IPS-20b (cell line): ENCODE measurements around the gene ARV1.

Experiments
- H3K27ac ChIP-seq: one replicate; pipeline ENCODE4 v1.5.1; 2013; ENCODE audit warnings: low read length
- H3K27me3 ChIP-seq: 2 replicates; pipeline ENCODE4 v1.6.1; 2013; ENCODE audit warnings: mild to moderate bottlenecking, low read length, inconsistent platforms; ENCODE audit not compliant: insufficient read depth
- H3K36me3 ChIP-seq: 2 replicates; pipeline ENCODE4 v1.6.1; 2013; ENCODE audit warnings: low read depth, mild to moderate bottlenecking, inconsistent platforms, low read length, moderate library complexity; ENCODE audit not compliant: insufficient read depth
- H3K4me1 ChIP-seq: 2 replicates; pipeline ENCODE4 v1.6.1; 2013; ENCODE audit warnings: mild to moderate bottlenecking, control low read depth, inconsistent platforms, low read length, moderate library complexity; ENCODE audit not compliant: insufficient read depth
- H3K4me3 ChIP-seq: 2 replicates; pipeline ENCODE4 v1.5.1; 2013; ENCODE audit warnings: mild to moderate bottlenecking, low read length, inconsistent platforms
- H3K9ac ChIP-seq: 2 replicates; pipeline ENCODE4 v1.6.1; 2013; ENCODE audit warnings: low read depth, mild to moderate bottlenecking, inconsistent platforms, low read length, moderate library complexity
- H3K9me3 ChIP-seq: 2 replicates; pipeline ENCODE4 v1.6.1; 2013; ENCODE audit warnings: mild to moderate bottlenecking, low read depth, low read length, inconsistent platforms; ENCODE audit not compliant: insufficient read depth

ARV1 gene

DNA sequence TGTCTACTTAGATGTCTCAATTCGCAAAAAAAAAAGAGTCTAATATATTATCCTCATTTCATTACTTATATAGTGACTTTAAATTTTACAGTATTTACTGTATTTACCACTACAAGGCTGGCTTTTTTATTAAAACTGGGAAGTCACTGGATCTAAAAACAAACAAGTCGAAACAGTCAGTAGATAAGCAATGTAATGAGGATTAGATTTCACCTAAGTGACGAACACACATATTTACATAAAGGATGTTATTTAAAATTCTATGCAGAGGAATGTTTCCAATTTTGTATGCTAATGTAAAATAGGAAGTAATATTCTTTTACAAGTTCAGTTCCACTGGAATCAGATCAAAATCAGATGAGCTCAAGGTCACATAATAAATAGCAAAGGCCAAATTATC lies 28.5 kb upstream of the ARV1 start:
- no peak overlapping the region for H3K9ac ChIP-seq
- H3K4me3 ChIP-seq, result no peak overlapping the region
- no peaks in the 10 kb centered on the region for H3K9me3 ChIP-seq
- no peaks in the 10 kb centered on the region for H3K36me3 ChIP-seq
- no peaks in the 10 kb centered on the region for H3K4me1 ChIP-seq
- no peak overlapping the region for H3K27ac ChIP-seq
- H3K27me3 ChIP-seq, result no peaks in the 10 kb centered on the region

DNA sequence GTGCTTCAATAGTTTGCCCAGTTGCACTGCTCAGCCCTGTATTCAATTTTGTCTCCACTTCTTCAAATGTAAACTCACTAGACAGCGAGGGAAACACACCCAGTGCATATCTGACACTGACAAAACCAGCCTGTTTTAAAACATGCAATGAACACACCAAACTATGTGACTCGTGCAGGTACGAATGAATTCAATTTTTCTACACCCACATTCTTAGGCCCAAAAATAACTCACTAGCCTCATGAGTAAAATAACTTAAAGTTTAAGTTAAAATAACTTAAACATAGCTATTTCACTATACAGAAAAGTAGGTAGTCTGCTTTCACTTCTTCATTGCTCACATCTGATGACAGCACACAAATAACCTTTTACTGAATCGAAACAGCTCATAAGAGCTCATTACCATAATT lies 21.3 kb upstream of the ARV1 start:
- no peaks in the 10 kb centered on the region for H3K9me3 ChIP-seq
- no peaks in the 10 kb centered on the region for H3K27me3 ChIP-seq
- no peak overlapping the region for H3K4me3 ChIP-seq
- no peak overlapping the region for H3K27ac ChIP-seq
- H3K4me1 ChIP-seq, result no peaks in the 10 kb centered on the region
- H3K36me3 ChIP-seq, result no peaks in the 10 kb centered on the region
- H3K9ac ChIP-seq, result no peak overlapping the region

DNA sequence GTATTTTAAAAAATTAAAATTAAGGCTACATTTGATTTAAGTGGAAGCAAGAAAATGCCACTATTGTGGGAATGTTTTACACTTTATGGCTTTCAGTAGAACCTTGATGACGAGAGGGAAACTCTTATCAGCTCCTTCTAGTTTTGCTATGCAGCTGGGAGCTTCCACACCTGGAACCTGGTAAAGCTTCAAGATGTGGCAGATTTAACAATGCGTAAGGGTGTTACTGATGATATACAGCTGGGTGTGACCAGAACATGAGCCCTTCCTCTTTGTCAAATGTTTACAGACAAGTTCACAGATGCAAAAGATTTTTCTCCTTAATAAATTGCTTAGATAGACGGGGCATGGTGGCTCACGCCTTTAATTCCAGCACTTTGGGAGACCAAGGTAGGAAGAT lies 20.5 kb upstream of the ARV1 start:
- Histone ChIP-seq H3K9me3 (no peaks in the 10 kb centered on the region), H3K27me3 (no peaks in the 10 kb centered on the region), H3K4me3 (no peak overlapping the region), H3K36me3 (no peaks in the 10 kb centered on the region), H3K4me1 (no peaks in the 10 kb centered on the region), H3K27ac (no peak overlapping the region), H3K9ac (no peak overlapping the region)

DNA sequence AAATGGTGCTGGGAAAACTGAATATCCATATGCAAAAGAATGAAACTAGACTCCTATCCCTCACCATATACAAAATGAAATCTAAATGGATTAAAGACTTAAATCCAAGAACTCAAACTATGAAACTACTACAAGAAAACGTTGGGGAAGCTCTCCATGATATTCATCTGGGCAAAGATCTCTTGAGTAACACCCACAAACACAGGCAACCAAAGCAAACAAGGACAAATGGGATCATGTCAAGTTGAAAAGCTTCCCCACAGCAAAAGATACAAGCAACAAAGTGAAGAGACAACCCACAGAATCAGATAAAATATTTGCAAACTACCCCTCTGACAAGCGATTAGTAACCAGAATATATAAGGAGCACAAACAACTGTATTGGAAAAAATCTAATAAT lies 14.0 kb upstream of the ARV1 start:
- H3K4me1 ChIP-seq, result no peaks in the 10 kb centered on the region
- no peaks in the 10 kb centered on the region for H3K9me3 ChIP-seq
- no peak overlapping the region for H3K9ac ChIP-seq
- no peak overlapping the region for H3K4me3 ChIP-seq
- no peak overlapping the region for H3K27ac ChIP-seq
- H3K27me3 ChIP-seq, result no peaks in the 10 kb centered on the region
- no peaks in the 10 kb centered on the region for H3K36me3 ChIP-seq

DNA sequence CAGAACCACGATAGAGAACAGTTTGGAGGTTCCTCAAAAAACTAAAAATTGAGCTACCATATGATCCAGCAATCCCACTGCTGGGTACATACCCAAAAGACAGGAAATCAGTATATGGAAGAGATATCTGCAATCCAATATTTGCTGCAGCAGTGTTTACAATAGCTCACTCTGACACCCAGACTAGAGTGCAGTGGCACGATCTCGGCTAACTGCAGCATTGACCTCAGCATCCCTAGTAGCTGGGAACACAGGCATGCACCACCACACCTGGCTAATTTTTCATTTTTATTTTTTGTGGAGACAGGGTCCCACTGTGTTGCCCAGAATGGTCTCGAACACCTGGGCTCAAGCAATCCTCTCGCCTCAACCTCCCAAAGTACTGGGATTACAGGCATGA lies 13.4 kb upstream of the ARV1 start:
- H3K27ac ChIP-seq, result no peak overlapping the region
- no peaks in the 10 kb centered on the region for H3K9me3 ChIP-seq
- no peaks in the 10 kb centered on the region for H3K4me1 ChIP-seq
- H3K36me3 ChIP-seq, result no peaks in the 10 kb centered on the region
- H3K9ac ChIP-seq, result no peak overlapping the region
- H3K27me3 ChIP-seq, result no peaks in the 10 kb centered on the region
- no peak overlapping the region for H3K4me3 ChIP-seq

DNA sequence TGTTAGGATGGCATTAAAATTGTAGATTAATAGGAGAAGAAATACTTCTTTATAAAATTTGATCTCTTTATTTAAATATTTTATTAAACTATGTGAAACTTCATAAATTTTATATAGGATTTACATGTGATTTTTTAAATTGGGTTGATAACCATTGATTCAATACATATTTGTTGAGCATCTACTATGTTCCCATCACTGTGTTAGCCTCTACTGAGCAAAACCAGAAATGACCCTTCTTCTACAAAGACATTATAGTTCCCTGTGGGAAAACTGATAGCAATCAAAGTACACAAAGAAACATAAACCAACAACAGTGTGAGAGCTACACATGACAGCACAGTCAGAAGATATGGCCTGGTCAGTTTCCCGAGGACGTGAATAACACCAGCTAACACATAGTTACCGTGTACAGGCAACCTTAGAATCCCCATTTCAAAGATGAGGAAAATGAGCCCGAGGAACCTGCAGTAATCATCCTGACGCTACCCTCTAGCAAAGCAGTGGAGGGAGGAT lies 12.5 kb upstream of the ARV1 start:
- no peaks in the 10 kb centered on the region for H3K27me3 ChIP-seq
- H3K4me1 ChIP-seq, result no peaks in the 10 kb centered on the region
- no peaks in the 10 kb centered on the region for H3K36me3 ChIP-seq
- no peaks in the 10 kb centered on the region for H3K9me3 ChIP-seq
- H3K27ac ChIP-seq, result no peak overlapping the region
- no peak overlapping the region for H3K9ac ChIP-seq
- H3K4me3 ChIP-seq, result no peak overlapping the region

DNA sequence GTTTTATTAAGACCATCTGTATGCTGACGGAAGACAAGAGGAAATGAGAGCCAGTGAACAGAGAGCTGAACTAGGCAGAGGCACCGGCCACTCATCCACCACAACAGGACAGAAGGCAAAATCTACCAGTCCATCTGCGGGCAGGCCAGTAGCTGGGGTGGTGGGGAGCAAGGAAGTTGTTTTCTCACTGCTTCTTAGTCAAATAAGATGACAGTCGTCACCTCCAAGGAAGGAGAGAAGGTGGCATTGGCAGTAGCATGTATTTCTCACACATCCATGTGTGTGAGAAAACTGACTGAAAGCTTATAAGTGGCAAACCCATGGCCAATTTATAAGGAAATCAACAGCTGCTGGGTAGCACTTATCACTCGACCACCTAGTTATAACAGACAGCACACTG lies 8.5 kb upstream of the ARV1 start:
- no peak overlapping the region for H3K9ac ChIP-seq
- no peaks in the 10 kb centered on the region for H3K9me3 ChIP-seq
- no peak overlapping the region for H3K4me3 ChIP-seq
- no peak overlapping the region for H3K27ac ChIP-seq
- H3K36me3 ChIP-seq, result no peaks in the 10 kb centered on the region
- no peaks in the 10 kb centered on the region for H3K4me1 ChIP-seq
- H3K27me3 ChIP-seq, result peaks cover 10% of the 10 kb centered on the region; the same call in 1 of the 2 replicates

DNA sequence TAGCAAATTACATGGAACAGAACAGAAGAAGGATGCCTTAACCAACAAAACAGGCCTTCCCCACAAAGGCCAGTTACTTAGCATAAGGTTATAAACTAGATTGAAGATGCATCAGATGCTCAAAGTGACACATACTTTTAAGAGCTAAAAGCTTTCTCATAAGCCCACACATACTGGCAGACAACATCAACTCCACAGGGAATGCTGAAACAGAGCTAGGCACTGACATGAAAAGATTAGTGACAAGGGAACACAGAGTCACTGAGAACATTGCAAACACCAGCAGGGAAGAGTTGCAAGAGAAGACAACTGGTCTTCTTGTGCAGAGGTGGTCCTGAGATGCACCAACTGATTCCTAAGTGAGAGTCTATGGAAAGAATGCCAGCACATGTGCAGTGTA lies 7.1 kb upstream of the ARV1 start:
- H3K9me3 ChIP-seq, result no peaks in the 10 kb centered on the region
- H3K4me1 ChIP-seq, result no peaks in the 10 kb centered on the region
- H3K27ac ChIP-seq, result no peak overlapping the region
- no peaks in the 10 kb centered on the region for H3K36me3 ChIP-seq
- H3K27me3 ChIP-seq, result peaks cover 17% of the 10 kb centered on the region
- H3K9ac ChIP-seq, result no peak overlapping the region
- no peak overlapping the region for H3K4me3 ChIP-seq

DNA sequence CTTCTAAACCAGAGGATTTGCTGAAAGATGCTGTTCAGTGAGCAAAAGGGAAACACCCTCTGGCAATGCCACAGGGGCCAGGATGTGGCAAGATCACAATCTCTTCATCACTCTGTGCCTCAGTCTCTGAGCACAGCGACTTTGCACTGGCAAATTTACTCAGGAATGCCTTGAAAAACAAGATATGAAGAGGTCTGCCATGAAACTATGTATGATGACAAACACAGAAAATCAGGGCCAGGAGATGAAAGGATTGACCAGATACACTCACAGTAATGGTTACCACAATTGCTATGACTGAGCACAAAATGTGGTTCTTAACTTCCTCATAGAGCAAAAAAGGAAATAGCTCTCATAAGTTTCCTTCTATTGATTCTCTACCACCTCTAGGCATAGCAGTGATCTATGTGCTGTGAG lies 6.0 kb upstream of the ARV1 start:
- H3K9me3 ChIP-seq, result no peaks in the 10 kb centered on the region
- no peak overlapping the region for H3K9ac ChIP-seq
- no peaks in the 10 kb centered on the region for H3K4me1 ChIP-seq
- H3K36me3 ChIP-seq, result no peaks in the 10 kb centered on the region
- H3K27ac ChIP-seq, result no peak overlapping the region
- H3K27me3 ChIP-seq, result peaks cover 28% of the 10 kb centered on the region
- H3K4me3 ChIP-seq, result no peak overlapping the region

DNA sequence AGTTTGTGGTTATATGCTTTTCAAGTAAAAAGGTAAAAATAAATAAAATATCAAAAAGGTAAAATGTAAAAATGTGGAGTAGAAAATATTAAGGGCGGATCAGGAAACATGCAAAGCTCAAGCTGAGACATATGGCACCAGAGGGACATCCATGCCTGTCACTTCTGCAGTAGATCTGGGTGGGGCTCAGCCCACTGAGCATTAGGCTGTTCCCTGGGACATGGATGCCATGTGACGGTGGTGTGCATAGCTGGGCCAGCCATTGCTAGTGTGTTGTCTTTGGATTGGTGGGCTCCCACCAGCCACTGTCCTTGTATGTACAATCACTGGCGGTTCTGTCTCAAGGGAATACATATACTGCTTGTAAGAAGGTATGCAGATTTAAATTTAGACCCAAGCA lies 3.3 kb upstream of the ARV1 start:
- Histone ChIP-seq H3K9ac (no peak overlapping the region), H3K4me3 (no peak overlapping the region), H3K36me3 (no peaks in the 10 kb centered on the region), H3K9me3 (no peaks in the 10 kb centered on the region), H3K27ac (no peak overlapping the region), H3K27me3 (peaks cover 45% of the 10 kb centered on the region), H3K4me1 (no peaks in the 10 kb centered on the region)

DNA sequence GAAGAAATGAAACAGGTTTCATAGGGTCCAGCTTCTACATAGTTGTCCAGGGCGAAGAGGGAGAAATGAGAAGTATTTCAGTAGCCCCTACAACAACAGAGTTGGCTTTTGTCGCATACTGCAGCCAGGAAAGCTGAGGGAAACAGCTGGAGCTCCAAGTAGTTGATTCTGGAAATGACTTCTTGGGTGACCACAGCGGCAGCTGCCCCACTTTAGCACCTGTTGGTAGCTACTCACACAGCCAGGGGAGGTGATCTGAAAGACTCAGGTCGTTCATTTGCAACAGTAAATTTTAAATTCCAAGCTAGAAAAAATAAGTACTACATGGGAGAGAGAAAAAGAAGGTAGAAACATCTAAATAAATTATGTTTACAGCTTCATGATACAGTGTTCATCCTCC lies 2.5 kb upstream of the ARV1 start:
- Histone ChIP-seq H3K4me1 (no peaks in the 10 kb centered on the region), H3K9me3 (no peaks in the 10 kb centered on the region), H3K4me3 (no peak overlapping the region), H3K9ac (no peak overlapping the region), H3K27me3 (peaks cover 52% of the 10 kb centered on the region), H3K36me3 (peaks cover 5% of the 10 kb centered on the region), H3K27ac (no peak overlapping the region)

DNA sequence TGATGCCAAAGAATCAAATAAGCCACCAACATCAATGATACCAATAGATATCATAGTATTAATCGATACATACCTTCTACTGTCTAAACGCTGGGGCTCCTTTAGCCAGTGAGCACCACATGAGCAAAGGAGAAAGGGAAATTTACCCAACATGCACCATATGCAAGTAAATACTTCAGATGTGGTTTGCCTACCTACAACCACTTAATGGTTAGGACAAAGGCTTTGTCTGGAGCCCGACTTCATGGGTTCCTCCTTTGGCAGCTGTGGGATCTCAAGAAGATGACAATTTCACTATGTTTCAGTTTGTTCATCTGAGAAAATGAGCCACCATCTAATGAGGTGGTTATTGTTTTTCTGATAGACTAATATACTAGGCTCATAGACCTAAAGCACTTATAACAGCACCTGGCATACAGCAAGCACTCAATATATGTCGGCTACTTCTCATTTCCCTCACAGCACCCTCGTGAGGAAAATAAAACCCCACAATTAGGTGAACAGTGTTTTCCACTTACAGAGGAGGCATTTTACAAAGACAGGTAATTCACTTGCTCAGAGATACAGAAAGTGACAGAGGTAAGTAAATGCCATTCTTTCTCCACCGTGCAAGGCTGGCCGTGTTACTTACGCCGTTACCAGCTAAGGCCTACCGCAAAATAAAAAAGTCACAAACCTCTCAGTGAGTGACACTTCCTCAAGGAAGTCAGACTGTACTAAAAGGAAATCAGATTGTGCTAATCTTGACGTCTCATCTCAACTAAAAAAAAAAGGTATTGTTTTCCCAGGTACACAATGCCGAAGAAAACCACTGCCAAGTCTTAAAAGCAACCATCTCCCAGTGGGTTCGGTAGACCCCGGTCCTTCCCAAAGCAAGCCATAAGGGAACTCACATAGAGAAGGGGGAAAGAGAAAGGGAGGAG lies 1.8 kb upstream of the ARV1 start:
- Histone ChIP-seq H3K36me3 (peaks cover 6% of the 10 kb centered on the region), H3K4me3 (peak overlapping the region; percentile 90; the same call in 1 of the 2 replicates), H3K27ac (no peak overlapping the region), H3K9ac (no peak overlapping the region), H3K27me3 (peaks cover 54% of the 10 kb centered on the region), H3K4me1 (no peaks in the 10 kb centered on the region), H3K9me3 (no peaks in the 10 kb centered on the region)
